Liver (tissue), 3 donors: ENCODE results near the gene MEOX2.

Experiments used
- CTCF ChIP-seq: fragments of 150-350 bp; IDR thresholded peaks from 2 replicates; pipeline ENCODE4 v1.5.1; 2017; ENCODE audit warnings: improper control_type of control experiment, low read depth, low read length; ENCODE audit not compliant: missing input control
- EGR1 ChIP-seq, 2 donors: IDR thresholded peaks; 2 replicates each; pipeline ENCODE4 v1.6.1; 2016 to 2018; ENCODE audit warnings: antibody characterized with exemption in 2 of 2, low read depth in 2 of 2
- donor health status: healthy.
- donor health status: healthy.

- TF ChIP-seq CTCF (no peak), EGR1 (IDR thresholded peaks at IDR 0.05; ENCODE audit: low read depth in 2 of 2) (no peak)
Observed at GRCh38 chr7:15606561-15606960, 79.9 kb downstream of the MEOX2 start.
